Activated CD4-positive, alpha-beta T cell treated with anti-CD3 and anti-CD28 coated beads, Interleukin-2, Interleukin-4, amounts not matched to agents 100 ng/mL and 50 ng/mL, durations not matched to agents 16 hours and 8 hours (primary cell): ENCODE measurements around the gene SCNN1G.
"Not testable (repeated sequence)": the region's sequence is repeated elsewhere in the genome, so short reads cannot be mapped to it uniquely, and the experiment has no call there.

Experiments used
- DNase-seq: peaks from one replicate; pipeline ENCODE4 v3.0.0-alpha.2; 2020; ENCODE audit warnings: low spot score

SCNN1G gene

GRCh38 chr16:23182679-23183542, at the start of gene SCNN1G:
TSS of gene SCNN1G (plus strand) at chr16:23182745. CDS start at chr16:23186272, 3,527 bp downstream.
- DNase-seq: no peak

- no peak for DNase-seq
Observed at GRCh38 chr16:23132775-23133463, 49.6 kb upstream of the SCNN1G start.

- DNase-seq: no peak
Observed at GRCh38 chr16:23134274-23134673, 48.3 kb upstream of the SCNN1G start.

GRCh38 chr16:23137256-23137655, 45.3 kb upstream of the SCNN1G start:
- no peak for DNase-seq

GRCh38 chr16:23137818-23138217, 44.7 kb upstream of the SCNN1G start:
- DNase-seq: no peak

GRCh38 chr16:23140107-23140506, 42.4 kb upstream of the SCNN1G start:
- DNase-seq: no peak

- no peak for DNase-seq
Observed at GRCh38 chr16:23141033-23141432, 41.5 kb upstream of the SCNN1G start.

- DNase-seq: no peak
Observed at GRCh38 chr16:23141500-23141899, 41.0 kb upstream of the SCNN1G start.

GRCh38 chr16:23141959-23142740, 40.4 kb upstream of the SCNN1G start:
- DNase-seq: no peak

GRCh38 chr16:23143391-23143790, 39.2 kb upstream of the SCNN1G start:
- no peak for DNase-seq

GRCh38 chr16:23144393-23144792, 38.2 kb upstream of the SCNN1G start:
- not testable (repeated sequence) for DNase-seq

- DNase-seq: no peak
Observed at GRCh38 chr16:23145186-23145585, 37.4 kb upstream of the SCNN1G start.

- no peak for DNase-seq
Observed at GRCh38 chr16:23145608-23146007, 36.9 kb upstream of the SCNN1G start.

- DNase-seq: no peak
Observed at GRCh38 chr16:23146877-23147601, 35.5 kb upstream of the SCNN1G start.

- no peak for DNase-seq
Observed at GRCh38 chr16:23147666-23148065, 34.9 kb upstream of the SCNN1G start.

GRCh38 chr16:23148166-23148512, 34.4 kb upstream of the SCNN1G start:
- DNase-seq: no peak

- DNase-seq: peak; percentile 25
Observed at GRCh38 chr16:23148513-23149266, 33.9 kb upstream of the SCNN1G start.

- DNase-seq: peak; percentile 95
Observed at GRCh38 chr16:23149267-23149992, 33.1 kb upstream of the SCNN1G start, which contains the start of gene USP31. TSS of gene USP31 (minus strand) at chr16:23149452. CDS start at chr16:23149270, 182 bp downstream.

GRCh38 chr16:23149993-23150364, 32.6 kb upstream of the SCNN1G start:
- no peak for DNase-seq

- no peak for DNase-seq
Observed at GRCh38 chr16:23152386-23153178, 30.0 kb upstream of the SCNN1G start.
